GM21723 (cell line): ENCODE measurements around the gene SLC19A1.
A peak's percentile ranks its signal among the peaks of the same experiment; 100 is the strongest.

ENCODE experiments used
- ATAC-seq: cut with Tn5 transposase; IDR thresholded peaks from one replicate; pipeline ENCODE4 v1.9.1; 2021; ENCODE audit warnings: mild to moderate bottlenecking, moderate library complexity; ENCODE audit not compliant: unreplicated experiment

SLC19A1 gene

GRCh38 chr21:45546636-45547544 lies 4.7 kb upstream of the SLC19A1 start:
- ATAC-seq, result no peak

GRCh38 chr21:45545691-45546531 lies 3.7 kb upstream of the SLC19A1 start:
- no peak for ATAC-seq

- ATAC-seq, result no peak
Measured at GRCh38 chr21:45545236-45545570, 3.0 kb upstream of the SLC19A1 start.

- no peak for ATAC-seq
Measured at GRCh38 chr21:45544449-45545235, 2.4 kb upstream of the SLC19A1 start.

GRCh38 chr21:45543710-45544448 lies 1.6 kb upstream of the SLC19A1 start:
- no peak for ATAC-seq

- no peak for ATAC-seq
Measured at GRCh38 chr21:45543371-45543709, 1.1 kb upstream of the SLC19A1 start.

- ATAC-seq, result no peak
Measured at GRCh38 chr21:45542667-45543370, 579 bp upstream of the SLC19A1 start.

GRCh38 chr21:45541221-45542039 lies 810 bp downstream of the SLC19A1 start:
- ATAC-seq, result peak; percentile 65

- ATAC-seq, result no peak
Measured at GRCh38 chr21:45540601-45540970, 1.7 kb downstream of the SLC19A1 start.

- no peak for ATAC-seq
Measured at GRCh38 chr21:45539796-45540600, 2.2 kb downstream of the SLC19A1 start.

GRCh38 chr21:45539046-45539795 lies 3.0 kb downstream of the SLC19A1 start:
- ATAC-seq, result no peak

GRCh38 chr21:45538381-45539045 lies 3.7 kb downstream of the SLC19A1 start:
- ATAC-seq, result no peak

- no peak for ATAC-seq
Measured at GRCh38 chr21:45537746-45538291, 4.4 kb downstream of the SLC19A1 start.

- no peak for ATAC-seq
Measured at GRCh38 chr21:45537111-45537745, 5.0 kb downstream of the SLC19A1 start.

GRCh38 chr21:45536301-45537081 lies 5.7 kb downstream of the SLC19A1 start:
- no peak for ATAC-seq
